ENCODE measurements around the gene ERN1.

The ERN1 gene

DNA sequence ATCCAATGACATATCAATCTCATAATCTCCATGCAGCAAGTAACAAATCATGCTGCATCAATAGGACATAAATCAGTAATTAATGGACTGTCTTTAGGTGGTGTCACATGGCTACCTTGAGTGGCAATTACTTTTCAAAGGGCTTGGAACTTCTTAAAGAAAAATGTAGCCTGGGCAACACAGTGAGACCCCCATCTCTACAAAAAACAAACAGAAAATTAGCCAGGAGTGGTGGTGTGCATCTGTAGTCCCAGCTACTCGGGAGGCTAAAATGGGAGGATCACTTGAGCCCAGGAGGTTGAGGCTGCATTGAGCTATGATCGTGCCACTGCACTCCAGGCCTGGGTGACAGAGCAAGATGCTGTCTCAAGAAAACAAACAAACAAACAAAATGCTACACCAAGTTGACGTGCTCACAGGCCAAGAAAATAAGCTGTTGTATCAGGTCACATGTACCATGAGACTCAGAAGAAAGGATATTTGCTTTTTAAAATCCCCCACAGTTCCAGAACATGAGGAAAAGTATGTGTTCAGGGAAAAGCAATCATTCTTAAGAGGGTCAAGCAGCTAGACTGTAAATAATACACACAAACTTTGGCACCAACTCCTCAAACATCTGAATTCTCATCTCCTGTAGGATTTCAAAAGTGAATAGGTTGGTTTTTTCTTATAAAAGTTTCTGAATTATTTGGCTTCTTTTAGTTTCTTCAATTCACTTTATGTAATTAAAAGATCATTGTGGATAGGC lies 23.8 kb upstream of the ERN1 start:
- H3K4me3 ChIP-seq (ENCODE audit: low read depth, low read length), result no peak overlapping the region
- no peak for DNase-seq (ENCODE audit: low read depth)
- TF ChIP-seq CTCF (IDR thresholded peaks at IDR 0.05; ENCODE audit: low read depth, low read length, missing control alignments), result no peak

- DNase-seq (ENCODE audit: low read depth), result no peak
- H3K4me3 ChIP-seq (ENCODE audit: low read depth, low read length), result no peak overlapping the region
- TF ChIP-seq CTCF (IDR thresholded peaks at IDR 0.05; ENCODE audit: low read depth, low read length, missing control alignments), result no peak
Observed at GRCh38 chr17:64152428-64153125, 22.6 kb upstream of the ERN1 start.

DNA sequence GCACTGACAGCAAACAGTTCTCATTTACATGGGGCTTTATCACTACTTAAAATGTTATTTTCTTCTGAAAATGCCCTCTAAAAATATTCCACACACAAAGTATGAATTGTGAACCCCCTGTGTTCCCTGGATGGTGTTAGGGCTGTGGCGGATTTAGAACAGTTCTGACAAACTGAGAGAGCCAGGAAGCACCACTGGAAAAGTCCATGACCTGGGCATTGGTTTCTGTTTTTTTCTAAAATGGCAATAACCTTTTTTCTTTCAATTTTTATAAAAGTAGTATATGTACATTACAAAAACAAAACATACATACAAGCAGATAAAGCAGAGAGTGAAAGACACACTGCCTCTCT lies 21.0 kb upstream of the ERN1 start:
- TF ChIP-seq CTCF (IDR thresholded peaks at IDR 0.05; ENCODE audit: low read depth, low read length, missing control alignments), result no peak
- no peak for DNase-seq (ENCODE audit: low read depth)
- H3K4me3 ChIP-seq (ENCODE audit: low read depth, low read length), result no peak overlapping the region

GRCh38 chr17:64150237-64151015 lies 20.5 kb upstream of the ERN1 start:
- TF ChIP-seq CTCF (IDR thresholded peaks at IDR 0.05; ENCODE audit: low read depth, low read length, missing control alignments), result no peak
- no peak for DNase-seq (ENCODE audit: low read depth)
- no peak overlapping the region for H3K4me3 ChIP-seq (ENCODE audit: low read depth, low read length)

DNA sequence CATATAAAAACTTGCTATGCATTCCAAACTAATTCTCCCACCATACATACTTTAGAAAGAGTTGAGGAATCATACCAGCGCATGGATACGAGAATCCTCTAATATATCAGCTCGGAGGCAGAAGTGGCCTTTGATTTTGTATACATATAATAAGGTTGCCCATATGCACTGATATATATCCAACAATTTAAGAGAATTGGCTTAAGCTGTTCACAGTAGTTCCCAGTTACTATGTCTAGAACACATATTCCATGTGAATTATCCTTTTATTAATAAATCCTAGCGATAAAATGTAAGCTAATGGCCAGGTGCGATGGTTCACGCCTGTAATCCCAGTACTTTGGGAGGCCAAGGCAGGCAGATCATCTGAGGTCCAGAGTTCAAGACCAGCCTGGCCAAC lies 19.3 kb upstream of the ERN1 start:
- no peak for DNase-seq (ENCODE audit: low read depth)
- no peak overlapping the region for H3K4me3 ChIP-seq (ENCODE audit: low read depth, low read length)
- no peak for TF ChIP-seq CTCF (IDR thresholded peaks at IDR 0.05; ENCODE audit: low read depth, low read length, missing control alignments)

GRCh38 chr17:64148699-64149098 lies 18.8 kb upstream of the ERN1 start:
- TF ChIP-seq CTCF (IDR thresholded peaks at IDR 0.05; ENCODE audit: low read depth, low read length, missing control alignments), result no peak
- no peak for DNase-seq (ENCODE audit: low read depth)

More at GRCh38 chr17:64148699-64149098, 18.8 kb upstream of the ERN1 start:
- H3K4me3 ChIP-seq (ENCODE audit: low read depth, low read length), result no peak overlapping the region

Data from GM12864 (cell line).